GM23338 (cell line): ENCODE data around the gene SULT1C2. TPM values are rescaled to one million over a fixed set of nuclear protein-coding genes. Genes with fewer than 3 reads are reported as not detected.

Experiments
- ATAC-seq: fragments of 200-7000 bp; cut with Tn5 transposase; 3 replicates; pipeline ENCODE4 v1.9.1; 2020
- DNase-seq: peaks from one replicate; pipeline ENCODE4 v3.0.0-alpha.2; 2015; ENCODE audit warnings: low spot score
- H2AFZ ChIP-seq: fragments of 200-600 bp; sonication (generic); 2 replicates; pipeline ENCODE4 v1.8.0; 2016; ENCODE audit warnings: antibody characterized with exemption, mild to moderate bottlenecking, moderate library complexity
- H3F3A ChIP-seq: fragments of 200-600 bp; sonication (generic); replicated peaks from 2 replicates; pipeline ENCODE4 v1.8.0; 2017; ENCODE audit warnings: antibody characterized with exemption, mixed run types, low read depth
- H3K27ac ChIP-seq: fragments of 200-600 bp; sonication (generic); 2 replicates; pipeline ENCODE4 v1.6.1; 2016; ENCODE audit warnings: low read depth
- H3K27me3 ChIP-seq: fragments of 200-600 bp; sonication (generic); 2 replicates; pipeline ENCODE4 v1.8.0; 2016; ENCODE audit warnings: mild to moderate bottlenecking, mixed run types, moderate library complexity; ENCODE audit not compliant: insufficient read depth
- H3K36me3 ChIP-seq: fragments of 200-600 bp; sonication (generic); 2 replicates; pipeline ENCODE4 v1.8.0; 2016; ENCODE audit warnings: mild to moderate bottlenecking; ENCODE audit not compliant: insufficient read depth
- H3K4me1 ChIP-seq: fragments of 200-600 bp; sonication (generic); 2 replicates; pipeline ENCODE4 v1.8.0; 2016; ENCODE audit warnings: mild to moderate bottlenecking, moderate library complexity; ENCODE audit not compliant: insufficient read depth
- H3K4me2 ChIP-seq: fragments of 200-600 bp; sonication (generic); 2 replicates; pipeline ENCODE4 v1.7.1; 2017; ENCODE audit warnings: mixed run types
- H3K4me3 ChIP-seq: fragments of 200-600 bp; sonication (generic); 2 replicates; pipeline ENCODE4 v1.6.1; 2016; ENCODE audit warnings: mixed run types
- H3K79me2 ChIP-seq: fragments of 200-600 bp; sonication (generic); replicated peaks from 2 replicates; pipeline ENCODE4 v1.8.0; 2017; ENCODE audit warnings: mild to moderate bottlenecking; ENCODE audit not compliant: insufficient read depth
- H3K9me2 ChIP-seq: fragments of 200-600 bp; sonication (generic); 2 replicates; pipeline ENCODE4 v1.8.0; 2017; ENCODE audit not compliant: insufficient read depth
- H4K20me1 ChIP-seq: fragments of 200-600 bp; sonication (generic); replicated peaks from 2 replicates; pipeline ENCODE4 v1.8.0; 2017; ENCODE audit warnings: mild to moderate bottlenecking; ENCODE audit not compliant: insufficient read depth
- H3K27ac Mint-ChIP-seq: 2 replicates; pipeline ENCODE4 v1.8.0; 2020; ENCODE audit warnings: inconsistent platforms, mild to moderate bottlenecking, moderate library complexity, mixed read lengths
- H3K27me3 Mint-ChIP-seq: 3 replicates; pipeline ENCODE4 v1.8.0; 2022; ENCODE audit warnings: low read depth, mild to moderate bottlenecking, moderate library complexity, mixed read lengths, inconsistent platforms; ENCODE audit not compliant: insufficient read depth, poor library complexity
- H3K36me3 Mint-ChIP-seq: 3 replicates; pipeline ENCODE4 v1.8.0; 2021; ENCODE audit warnings: low read depth, mild to moderate bottlenecking, inconsistent platforms, moderate library complexity, mixed read lengths
- H3K4me1 Mint-ChIP-seq: 3 replicates; pipeline ENCODE4 v1.8.0; 2020; ENCODE audit warnings: mild to moderate bottlenecking, inconsistent platforms, mixed read lengths
- H3K4me3 Mint-ChIP-seq: 3 replicates; pipeline ENCODE4 v1.8.0; 2021; ENCODE audit warnings: moderate library complexity, mild to moderate bottlenecking, inconsistent platforms, mixed read lengths
- H3K9me3 Mint-ChIP-seq: 3 replicates; pipeline ENCODE4 v1.8.0; 2020; ENCODE audit warnings: moderate library complexity, mild to moderate bottlenecking, inconsistent platforms, mixed read lengths
- CREB1 ChIP-seq: fragments of 250-450 bp; sonication (Bioruptor Pico); IDR thresholded peaks from 2 replicates; pipeline ENCODE4 v1.5.0; 2020; ENCODE audit warnings: low read depth, mild to moderate bottlenecking, moderate library complexity
- EZH2 ChIP-seq: fragments of 200-600 bp; sonication (generic); IDR thresholded peaks from one replicate; pipeline ENCODE4 v1.8.0; 2017; ENCODE audit warnings: antibody characterized with exemption, mild to moderate bottlenecking, low read depth; ENCODE audit not compliant: unreplicated experiment
- EZH2phosphoT487 ChIP-seq: fragments of 200-600 bp; sonication (generic); IDR thresholded peaks from one replicate; pipeline ENCODE4 v1.8.1; 2018; ENCODE audit warnings: antibody characterized with exemption; ENCODE audit not compliant: unreplicated experiment
- JUNB ChIP-seq: IDR thresholded peaks from one replicate; pipeline ENCODE4 v1.6.1; 2016; ENCODE audit warnings: antibody characterized with exemption; ENCODE audit not compliant: unreplicated experiment
- NANOG ChIP-seq: IDR thresholded peaks from 2 replicates; pipeline ENCODE4 v1.6.1; 2016; ENCODE audit warnings: antibody characterized with exemption, borderline replicate concordance
- POLR2AphosphoS5 ChIP-seq: IDR thresholded peaks from 2 replicates; pipeline ENCODE4 v1.6.1; 2016; ENCODE audit warnings: antibody characterized with exemption, low read depth
- STAT1 ChIP-seq: IDR thresholded peaks from one replicate; pipeline ENCODE4 v1.6.1; 2016; ENCODE audit warnings: antibody characterized with exemption; ENCODE audit not compliant: unreplicated experiment
- ZNF114 ChIP-seq: fragments of 250-450 bp; sonication (Bioruptor Pico); IDR thresholded peaks from 2 replicates; pipeline ENCODE4 v1.5.0; 2020; ENCODE audit warnings: mild to moderate bottlenecking, moderate library complexity
- ZNF331 ChIP-seq: fragments of 250-450 bp; sonication (Bioruptor Pico); IDR thresholded peaks from 2 replicates; pipeline ENCODE4 v1.5.0; 2020; ENCODE audit warnings: low read depth, mild to moderate bottlenecking, moderate library complexity
- polyA plus RNA-seq: library from polyadenylated mRNA; unstranded; fragments of >200 nt; fragmentation: Nextera tagmentation; extraction: Ambion mirVana; gene quantifications from 2 replicates; pipeline ENCODE4 v1.2.1, GENCODE V29; 2016
- total RNA-seq: library from RNA; depleted of rRNA; stranded (reverse); fragments of >200 nt; shearing (Covaris generic); gene quantifications from 2 replicates; pipeline ENCODE4 v1.2.3, GENCODE V29; 2014
- TF ChIP-seq, protein P1 (sequence below), 2 experiments: fragments of 200-600 bp in 1 of 2; sonication (generic) in 1 of 2; conservative IDR thresholded peaks; 2 replicates each; pipeline versions ENCODE4 v1.5.1 to v1.6.1; 2016 to 2017; ENCODE audit warnings: antibody characterized with exemption in 2 of 2, low read depth in 2 of 2, mild to moderate bottlenecking in 2 of 2, moderate library complexity in 1 of 2
- TF ChIP-seq, protein P2 (sequence below): IDR thresholded peaks from one replicate; pipeline ENCODE4 v1.6.1; 2018; ENCODE audit warnings: antibody characterized with exemption; ENCODE audit not compliant: unreplicated experiment
- TF ChIP-seq, protein P3 (sequence below): IDR thresholded peaks from 2 replicates; pipeline ENCODE4 v1.6.1; 2016; ENCODE audit warnings: antibody characterized with exemption

Gene SULT1C2
- total and polyA plus RNA-seq, 2 experiments from 2014 or later: 0.69 to 1.9 TPM

DNA sequence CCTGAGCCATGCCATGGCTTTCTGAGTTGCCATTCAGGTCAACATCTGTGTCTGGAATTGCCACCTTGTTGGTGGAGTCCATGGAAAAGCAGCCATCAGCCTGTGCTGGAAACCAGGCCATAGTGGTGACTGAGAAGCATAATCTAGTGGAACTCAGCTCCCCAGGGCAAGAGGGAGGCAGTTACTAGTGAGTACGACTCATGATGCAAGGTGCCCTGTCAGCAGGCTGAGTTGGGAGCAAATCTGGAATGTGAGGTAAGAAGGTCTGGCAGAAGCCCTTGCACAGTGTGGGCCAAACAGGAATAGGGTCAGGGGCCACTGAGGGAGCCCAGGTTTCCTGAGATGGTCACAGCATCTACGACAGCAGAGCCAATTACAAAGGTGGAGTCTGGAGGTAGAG lies 37.1 kb downstream of the SULT1C2 start:
- Histone ChIP-seq H3F3A (no peaks in the 10 kb centered on the region), H3K4me2 (no peak overlapping the region), H3K27ac (no peak overlapping the region), H2AFZ (no peak overlapping the region), H3K79me2 (no peaks in the 10 kb centered on the region), H3K4me3 (no peak overlapping the region), H3K27me3 (no peaks in the 10 kb centered on the region), H4K20me1 (no peaks in the 10 kb centered on the region), H3K36me3 (no peaks in the 10 kb centered on the region), H3K4me1 (no peaks in the 10 kb centered on the region), H3K9me2 (0 out of 2 replicates have a peak, but pooled peaks cover 7% of the 10 kb centered on the region)
- no peak for TF ChIP-seq ZNF331
- no peak for TF ChIP-seq CREB1 (CRISPR knock-in tag)
- TF ChIP-seq, protein P1, sequence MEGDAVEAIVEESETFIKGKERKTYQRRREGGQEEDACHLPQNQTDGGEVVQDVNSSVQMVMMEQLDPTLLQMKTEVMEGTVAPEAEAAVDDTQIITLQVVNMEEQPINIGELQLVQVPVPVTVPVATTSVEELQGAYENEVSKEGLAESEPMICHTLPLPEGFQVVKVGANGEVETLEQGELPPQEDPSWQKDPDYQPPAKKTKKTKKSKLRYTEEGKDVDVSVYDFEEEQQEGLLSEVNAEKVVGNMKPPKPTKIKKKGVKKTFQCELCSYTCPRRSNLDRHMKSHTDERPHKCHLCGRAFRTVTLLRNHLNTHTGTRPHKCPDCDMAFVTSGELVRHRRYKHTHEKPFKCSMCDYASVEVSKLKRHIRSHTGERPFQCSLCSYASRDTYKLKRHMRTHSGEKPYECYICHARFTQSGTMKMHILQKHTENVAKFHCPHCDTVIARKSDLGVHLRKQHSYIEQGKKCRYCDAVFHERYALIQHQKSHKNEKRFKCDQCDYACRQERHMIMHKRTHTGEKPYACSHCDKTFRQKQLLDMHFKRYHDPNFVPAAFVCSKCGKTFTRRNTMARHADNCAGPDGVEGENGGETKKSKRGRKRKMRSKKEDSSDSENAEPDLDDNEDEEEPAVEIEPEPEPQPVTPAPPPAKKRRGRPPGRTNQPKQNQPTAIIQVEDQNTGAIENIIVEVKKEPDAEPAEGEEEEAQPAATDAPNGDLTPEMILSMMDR (conservative IDR thresholded peaks at IDR 0.05; ENCODE audit: low read depth in 2 of 2): no peak
- no peak for TF ChIP-seq ZNF114
- TF ChIP-seq, protein P2, sequence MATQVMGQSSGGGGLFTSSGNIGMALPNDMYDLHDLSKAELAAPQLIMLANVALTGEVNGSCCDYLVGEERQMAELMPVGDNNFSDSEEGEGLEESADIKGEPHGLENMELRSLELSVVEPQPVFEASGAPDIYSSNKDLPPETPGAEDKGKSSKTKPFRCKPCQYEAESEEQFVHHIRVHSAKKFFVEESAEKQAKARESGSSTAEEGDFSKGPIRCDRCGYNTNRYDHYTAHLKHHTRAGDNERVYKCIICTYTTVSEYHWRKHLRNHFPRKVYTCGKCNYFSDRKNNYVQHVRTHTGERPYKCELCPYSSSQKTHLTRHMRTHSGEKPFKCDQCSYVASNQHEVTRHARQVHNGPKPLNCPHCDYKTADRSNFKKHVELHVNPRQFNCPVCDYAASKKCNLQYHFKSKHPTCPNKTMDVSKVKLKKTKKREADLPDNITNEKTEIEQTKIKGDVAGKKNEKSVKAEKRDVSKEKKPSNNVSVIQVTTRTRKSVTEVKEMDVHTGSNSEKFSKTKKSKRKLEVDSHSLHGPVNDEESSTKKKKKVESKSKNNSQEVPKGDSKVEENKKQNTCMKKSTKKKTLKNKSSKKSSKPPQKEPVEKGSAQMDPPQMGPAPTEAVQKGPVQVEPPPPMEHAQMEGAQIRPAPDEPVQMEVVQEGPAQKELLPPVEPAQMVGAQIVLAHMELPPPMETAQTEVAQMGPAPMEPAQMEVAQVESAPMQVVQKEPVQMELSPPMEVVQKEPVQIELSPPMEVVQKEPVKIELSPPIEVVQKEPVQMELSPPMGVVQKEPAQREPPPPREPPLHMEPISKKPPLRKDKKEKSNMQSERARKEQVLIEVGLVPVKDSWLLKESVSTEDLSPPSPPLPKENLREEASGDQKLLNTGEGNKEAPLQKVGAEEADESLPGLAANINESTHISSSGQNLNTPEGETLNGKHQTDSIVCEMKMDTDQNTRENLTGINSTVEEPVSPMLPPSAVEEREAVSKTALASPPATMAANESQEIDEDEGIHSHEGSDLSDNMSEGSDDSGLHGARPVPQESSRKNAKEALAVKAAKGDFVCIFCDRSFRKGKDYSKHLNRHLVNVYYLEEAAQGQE: no peak
- ATAC-seq (no peak), DNase-seq (no peak)
- H3K27me3 Mint-ChIP-seq: no peaks in the 10 kb centered on the region
- H3K9me3 Mint-ChIP-seq: no peaks in the 10 kb centered on the region
- no peaks in the 10 kb centered on the region for H3K36me3 Mint-ChIP-seq
- no peak overlapping the region for H3K4me3 Mint-ChIP-seq
- no peaks in the 10 kb centered on the region for H3K4me1 Mint-ChIP-seq
- no peak overlapping the region for H3K27ac Mint-ChIP-seq

DNA sequence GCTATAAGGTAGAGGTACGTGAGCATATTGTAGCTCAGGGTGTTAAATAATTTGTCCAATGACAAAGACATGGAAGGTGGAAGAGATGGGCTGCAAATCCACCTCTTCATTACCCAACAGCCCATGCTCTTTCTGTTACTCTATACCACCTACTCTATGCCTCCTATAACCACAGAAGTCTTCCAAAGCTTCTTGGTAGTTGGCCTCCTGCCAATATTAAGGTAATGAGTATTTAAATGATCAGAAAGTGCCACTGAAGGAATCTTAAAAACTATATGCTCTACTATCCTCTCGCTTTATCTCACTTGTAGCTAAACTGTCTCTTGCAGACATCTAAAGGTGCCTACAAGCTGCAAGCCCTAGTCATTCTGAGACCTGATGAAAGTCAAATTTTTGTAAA lies 41.1 kb downstream of the SULT1C2 start:
- TF ChIP-seq EZH2phosphoT487 (no peak), NANOG (no peak), ZNF331 (no peak), POLR2AphosphoS5 (no peak), STAT1 (no peak), ZNF114 (no peak), JUNB (no peak), CREB1 (CRISPR knock-in tag) (no peak), EZH2 (no peak)
- TF ChIP-seq, protein P2: no peak
- TF ChIP-seq, protein P3, sequence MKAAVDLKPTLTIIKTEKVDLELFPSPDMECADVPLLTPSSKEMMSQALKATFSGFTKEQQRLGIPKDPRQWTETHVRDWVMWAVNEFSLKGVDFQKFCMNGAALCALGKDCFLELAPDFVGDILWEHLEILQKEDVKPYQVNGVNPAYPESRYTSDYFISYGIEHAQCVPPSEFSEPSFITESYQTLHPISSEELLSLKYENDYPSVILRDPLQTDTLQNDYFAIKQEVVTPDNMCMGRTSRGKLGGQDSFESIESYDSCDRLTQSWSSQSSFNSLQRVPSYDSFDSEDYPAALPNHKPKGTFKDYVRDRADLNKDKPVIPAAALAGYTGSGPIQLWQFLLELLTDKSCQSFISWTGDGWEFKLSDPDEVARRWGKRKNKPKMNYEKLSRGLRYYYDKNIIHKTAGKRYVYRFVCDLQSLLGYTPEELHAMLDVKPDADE: no peak
- TF ChIP-seq, protein P1 (conservative IDR thresholded peaks at IDR 0.05; ENCODE audit: low read depth in 2 of 2): no peak
- H3K36me3 ChIP-seq: no peaks in the 10 kb centered on the region
- H2AFZ ChIP-seq: no peak overlapping the region
- no peaks in the 10 kb centered on the region for H3F3A ChIP-seq
- no peaks in the 10 kb centered on the region for H3K4me1 ChIP-seq
- no peaks in the 10 kb centered on the region for H3K9me3 Mint-ChIP-seq
- 0 out of 2 replicates have a peak, but pooled peaks cover 9% of the 10 kb centered on the region for H3K9me2 ChIP-seq
- no peaks in the 10 kb centered on the region for H3K79me2 ChIP-seq
- H3K36me3 Mint-ChIP-seq: no peaks in the 10 kb centered on the region
- H3K4me1 Mint-ChIP-seq: no peaks in the 10 kb centered on the region
- DNase-seq (no peak), ATAC-seq (no peak)
- no peak overlapping the region for H3K4me2 ChIP-seq
- H3K4me3 Mint-ChIP-seq: no peak overlapping the region
- H3K27ac ChIP-seq: no peak overlapping the region
- no peak overlapping the region for H3K4me3 ChIP-seq
- no peaks in the 10 kb centered on the region for H3K27me3 Mint-ChIP-seq
- H3K27ac Mint-ChIP-seq: no peak overlapping the region
- no peaks in the 10 kb centered on the region for H3K27me3 ChIP-seq
- H4K20me1 ChIP-seq: no peaks in the 10 kb centered on the region
